GM12878 (cell line): ENCODE data around the gene CACNA1D. TPM values are rescaled to one million over a fixed set of nuclear protein-coding genes. Genes with fewer than 3 reads are reported as not detected.

Experiments used
- ATAC-seq: fragments of 200-7000 bp; cut with Tn5 transposase; 3 replicates; pipeline ENCODE4 v1.9.1; 2020; ENCODE audit warnings: mild to moderate bottlenecking, moderate library complexity
- BruUV-seq: library from RNA; stranded (reverse); fragments of 400-500 nt; replicated peaks from 2 replicates; lab custom pipeline; 2021; lab: Mats Ljungman, UMichigan
- CTCF ChIA-PET: fragments of 300-600 bp; sonication (Branson Sonifier 250); formaldehyde crosslinking; extraction: SDS; loops from one replicate; lab custom pipeline; 2021; ENCODE audit warnings: inconsistent platforms; lab: Yijun Ruan, JAX
- POLR2A ChIA-PET: fragments of 350-600 bp; formaldehyde crosslinking; extraction: SDS; loops from one replicate; lab custom pipeline; 2021; ENCODE audit warnings: inconsistent platforms; lab: Charles Lee
- RAD21 ChIA-PET: fragments of 300-600 bp; sonication (Branson Sonifier 250); formaldehyde crosslinking; loops from one replicate; lab custom pipeline; 2023; ENCODE audit warnings: antibody characterized with exemption; ENCODE audit not compliant: unreplicated experiment; lab: Charles Lee
- SMC1A ChIA-PET: fragments of 300-600 bp; sonication (Branson Sonifier 250); formaldehyde crosslinking; loops from one replicate; lab custom pipeline; 2023; ENCODE audit not compliant: unreplicated experiment, uncharacterized antibody; lab: Charles Lee
- DNase-seq: peaks from one replicate; pipeline ENCODE4 v3.0.0-alpha.2; 2011; ENCODE audit warnings: low read depth, low spot score
- FAIRE-seq: peaks from 3 replicates; lab custom pipeline; 2011; peaks lifted over from hg19 to GRCh38; lab: Jason Lieb, UNC
- H2AFZ ChIP-seq: 2 replicates; pipeline ENCODE4 v1.6.0; 2011; ENCODE audit warnings: low read depth, low read length, control low read depth; ENCODE audit not compliant: control insufficient read depth
- H3K27ac ChIP-seq: 2 replicates; pipeline ENCODE4 v1.5.1; 2011; ENCODE audit warnings: control low read depth; ENCODE audit not compliant: control insufficient read depth, insufficient read depth
- H3K27me3 ChIP-seq, 2 experiments: replicated peaks in 1 of 2; 2 replicates each; pipeline versions ENCODE4 v1.6.0 to v1.6.1; 2011; ENCODE audit warnings: low read length in 1 of 2; ENCODE audit not compliant: control insufficient read depth in 2 of 2, insufficient read depth in 2 of 2
- H3K36me3 ChIP-seq, 2 experiments: 2 replicates each; pipeline ENCODE4 v1.5.1; 2011; ENCODE audit warnings: low read length in 1 of 2; ENCODE audit not compliant: control insufficient read depth in 2 of 2, insufficient read depth in 2 of 2
- H3K4me1 ChIP-seq: 2 replicates; pipeline ENCODE4 v1.6.1; 2011; ENCODE audit warnings: mild to moderate bottlenecking, low read length, moderate library complexity, mixed read lengths; ENCODE audit not compliant: control insufficient read depth, insufficient read depth
- H3K4me2 ChIP-seq: 2 replicates; pipeline ENCODE4 v1.6.0; 2011; ENCODE audit warnings: control low read depth; ENCODE audit not compliant: control insufficient read depth, insufficient read depth
- H3K4me3 ChIP-seq: fragments of 200-600 bp; sonication (generic); 2 replicates; pipeline ENCODE4 v1.5.1; 2016
- H3K79me2 ChIP-seq: 2 replicates; pipeline ENCODE4 v1.6.0; 2011; ENCODE audit warnings: low read length; ENCODE audit not compliant: control insufficient read depth, insufficient read depth
- H3K9ac ChIP-seq: 2 replicates; pipeline ENCODE4 v1.8.0; 2011; ENCODE audit warnings: low read length, control low read depth, mixed read lengths; ENCODE audit not compliant: control insufficient read depth, insufficient read depth
- H3K9me3 ChIP-seq: replicated peaks from 3 replicates; pipeline ENCODE4 v1.5.1; 2011; ENCODE audit warnings: mild to moderate bottlenecking, low read length; ENCODE audit not compliant: control insufficient read depth, insufficient read depth
- H4K20me1 ChIP-seq: 2 replicates; pipeline ENCODE4 v1.6.0; 2011; ENCODE audit not compliant: control insufficient read depth, insufficient read depth
- DPF2 ChIP-seq: fragments of 450-650 bp; IDR thresholded peaks from 2 replicates; pipeline ENCODE4 v1.6.1; 2017; ENCODE audit warnings: mild to moderate bottlenecking
- HCFC1 ChIP-seq: fragments of 150-350 bp; IDR thresholded peaks from 2 replicates; pipeline ENCODE4 v1.6.1; 2014; ENCODE audit warnings: low read length
- HDAC6 ChIP-seq: fragments of 200-600 bp; sonication (generic); IDR thresholded peaks from one replicate; pipeline ENCODE4 v1.8.0; 2017; ENCODE audit warnings: antibody characterized with exemption; ENCODE audit not compliant: unreplicated experiment
- IKZF2 ChIP-seq, 2 experiments: fragments of 450-650 bp; IDR thresholded peaks; 2 replicates each; pipeline ENCODE4 v1.6.1; 2017; ENCODE audit warnings: mild to moderate bottlenecking in 2 of 2, moderate library complexity in 2 of 2
- KAT2A ChIP-seq: conservative IDR thresholded peaks from 2 replicates; pipeline ENCODE4 v1.6.1; 2011; ENCODE audit warnings: low read depth, low read length; ENCODE audit not compliant: control insufficient read depth
- MXI1 ChIP-seq: fragments of 150-350 bp; IDR thresholded peaks from 2 replicates; pipeline ENCODE4 v1.6.1; 2011; ENCODE audit warnings: low read depth, mild to moderate bottlenecking, inconsistent platforms, low read length, improper control_type of control experiment
- NR2C2 ChIP-seq: IDR thresholded peaks from 2 replicates; pipeline ENCODE4 v1.6.1; 2011; ENCODE audit warnings: borderline replicate concordance, low read depth; ENCODE audit not compliant: control insufficient read depth, insufficient read length
- PAX8 ChIP-seq: fragments of 450-650 bp; IDR thresholded peaks from 2 replicates; pipeline ENCODE4 v1.6.1; 2017; ENCODE audit warnings: mild to moderate bottlenecking, moderate library complexity
- TARDBP ChIP-seq: IDR thresholded peaks from 2 replicates; pipeline ENCODE4 v1.6.1; 2016; ENCODE audit warnings: borderline replicate concordance
- ZNF274 ChIP-seq: IDR thresholded peaks from one replicate; pipeline ENCODE4 v1.8.0; 2011; ENCODE audit not compliant: insufficient read length, insufficient read depth
- WGBS: methylation state at CpG from one replicate; pipeline ENCODE4 v1.1.6; 2016; ENCODE audit warnings: low lambda C conversion rate; ENCODE audit not compliant: insufficient replicate concordance, insufficient coverage; ENCODE audit errors: missing lambda C conversion rate; 5-methylcytosine and 5-hydroxymethylcytosine counted together
- in situ Hi-C: fragments of 300-500 bp; cut with MboI; formaldehyde crosslinking; loops from 9 replicates; pipeline ENCODE4 v1.14.3; 2018; ENCODE audit warnings: mixed read lengths
- intact Hi-C: fragments of 100-400 bp; cut with micrococcal nuclease; formaldehyde crosslinking; loops from one replicate; pipeline ENCODE4 v1.14.2; 2022; ENCODE audit not compliant: unreplicated experiment
- polyA plus RNA-seq, 11 experiments: library from polyadenylated mRNA; depleted of rRNA in 4 of 11; unstranded in 6 of 11; stranded (reverse) in 5 of 11; fragments of >200 nt; fragmentation: Nextera tagmentation in 4 of 11; fragmentation: Illumina TruSeq in 1 of 11; extraction: Ambion mirVana in 4 of 11; extraction: Trizol in 1 of 11; gene quantifications; 1 replicate in 1 of 11; 2 replicates in 10 of 11; pipeline versions ENCODE4 v1.2.1 to v1.2.3, GENCODE V29; 2011 to 2016; ENCODE audit warnings: inconsistent platforms in 2 of 11, missing spikeins in 2 of 11, low read depth in 1 of 11
- total RNA-seq, 4 experiments: library from RNA; depleted of rRNA in 3 of 4; stranded (reverse); fragments of >200 nt in 3 of 4; fragmentation: Illumina TruSeq in 1 of 4; extraction: Trizol in 1 of 4; gene quantifications; 2 replicates each; pipeline versions ENCODE4 v1.2.1 to v1.2.3, GENCODE V29; 2013 to 2021
- TF ChIP-seq, protein P1 (sequence below): fragments of 450-650 bp; IDR thresholded peaks from 2 replicates; pipeline ENCODE4 v1.6.1; 2017; ENCODE audit warnings: mild to moderate bottlenecking, moderate library complexity
- TF ChIP-seq, protein P2 (sequence below): IDR thresholded peaks from 2 replicates; pipeline ENCODE4 v1.6.1; 2011; ENCODE audit warnings: low read depth, mild to moderate bottlenecking, low read length, moderate library complexity, borderline replicate concordance; ENCODE audit errors: extremely low read depth
- TF ChIP-seq, protein P3 (sequence below): fragments of 450-650 bp; IDR thresholded peaks from 2 replicates; pipeline ENCODE4 v1.6.1; 2017; ENCODE audit warnings: borderline replicate concordance
- TF ChIP-seq, protein P4 (sequence below): IDR thresholded peaks from 2 replicates; pipeline ENCODE4 v1.6.1; 2011; ENCODE audit warnings: low read depth, low read length, improper control_type of control experiment, borderline replicate concordance

CACNA1D gene
- total and polyA plus RNA-seq, 10 of the 15 experiments (the other 5 are each of a cell fraction or from before 2014, with no cell fraction given): 0.21 to 24.4 (median 1.6) TPM

DNA sequence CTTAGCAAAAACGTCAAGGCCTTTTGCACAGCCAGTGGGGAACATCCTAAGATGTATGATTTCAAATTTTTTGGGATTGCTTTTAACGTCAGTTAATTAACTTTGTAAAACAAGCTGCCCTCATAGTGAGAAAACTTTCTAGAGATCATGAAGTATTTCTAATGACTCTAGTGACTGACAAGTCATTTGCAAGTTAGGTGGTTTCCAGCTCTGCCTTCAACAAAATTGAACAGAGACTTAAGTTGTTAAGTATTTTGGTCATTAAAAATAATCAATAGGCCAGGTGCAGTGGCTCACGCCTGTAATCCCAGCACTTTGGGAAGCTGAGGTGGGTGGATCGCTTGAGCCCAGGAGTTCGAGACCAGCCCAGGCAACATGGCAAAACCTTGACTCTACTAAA, 280.6 kb downstream of the CACNA1D start (continued):
- TF ChIP-seq, protein P1, sequence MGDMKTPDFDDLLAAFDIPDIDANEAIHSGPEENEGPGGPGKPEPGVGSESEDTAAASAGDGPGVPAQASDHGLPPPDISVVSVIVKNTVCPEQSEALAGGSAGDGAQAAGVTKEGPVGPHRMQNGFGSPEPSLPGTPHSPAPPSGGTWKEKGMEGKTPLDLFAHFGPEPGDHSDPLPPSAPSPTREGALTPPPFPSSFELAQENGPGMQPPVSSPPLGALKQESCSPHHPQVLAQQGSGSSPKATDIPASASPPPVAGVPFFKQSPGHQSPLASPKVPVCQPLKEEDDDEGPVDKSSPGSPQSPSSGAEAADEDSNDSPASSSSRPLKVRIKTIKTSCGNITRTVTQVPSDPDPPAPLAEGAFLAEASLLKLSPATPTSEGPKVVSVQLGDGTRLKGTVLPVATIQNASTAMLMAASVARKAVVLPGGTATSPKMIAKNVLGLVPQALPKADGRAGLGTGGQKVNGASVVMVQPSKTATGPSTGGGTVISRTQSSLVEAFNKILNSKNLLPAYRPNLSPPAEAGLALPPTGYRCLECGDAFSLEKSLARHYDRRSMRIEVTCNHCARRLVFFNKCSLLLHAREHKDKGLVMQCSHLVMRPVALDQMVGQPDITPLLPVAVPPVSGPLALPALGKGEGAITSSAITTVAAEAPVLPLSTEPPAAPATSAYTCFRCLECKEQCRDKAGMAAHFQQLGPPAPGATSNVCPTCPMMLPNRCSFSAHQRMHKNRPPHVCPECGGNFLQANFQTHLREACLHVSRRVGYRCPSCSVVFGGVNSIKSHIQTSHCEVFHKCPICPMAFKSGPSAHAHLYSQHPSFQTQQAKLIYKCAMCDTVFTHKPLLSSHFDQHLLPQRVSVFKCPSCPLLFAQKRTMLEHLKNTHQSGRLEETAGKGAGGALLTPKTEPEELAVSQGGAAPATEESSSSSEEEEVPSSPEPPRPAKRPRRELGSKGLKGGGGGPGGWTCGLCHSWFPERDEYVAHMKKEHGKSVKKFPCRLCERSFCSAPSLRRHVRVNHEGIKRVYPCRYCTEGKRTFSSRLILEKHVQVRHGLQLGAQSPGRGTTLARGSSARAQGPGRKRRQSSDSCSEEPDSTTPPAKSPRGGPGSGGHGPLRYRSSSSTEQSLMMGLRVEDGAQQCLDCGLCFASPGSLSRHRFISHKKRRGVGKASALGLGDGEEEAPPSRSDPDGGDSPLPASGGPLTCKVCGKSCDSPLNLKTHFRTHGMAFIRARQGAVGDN: peak; percentile 53

DNA sequence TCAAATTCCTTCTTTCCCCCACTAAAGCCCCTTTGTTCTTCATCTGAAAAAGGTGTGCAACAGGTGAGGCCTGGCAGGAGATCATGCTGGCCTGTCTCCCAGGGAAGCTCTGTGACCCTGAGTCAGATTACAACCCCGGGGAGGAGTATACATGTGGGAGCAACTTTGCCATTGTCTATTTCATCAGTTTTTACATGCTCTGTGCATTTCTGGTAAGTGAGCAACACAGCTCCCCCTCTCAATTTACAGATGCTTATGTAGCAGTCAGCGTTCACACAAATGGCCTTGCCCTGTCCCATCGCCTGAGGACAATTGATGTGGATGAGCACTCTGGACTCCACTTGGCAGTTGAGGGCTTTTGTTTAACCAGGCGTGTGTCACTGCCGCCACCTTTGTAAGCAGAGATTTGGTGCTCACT, 281.4 kb downstream of the CACNA1D start:
- Histone ChIP-seq H2AFZ (no peak overlapping the region), H3K36me3 (no peaks in the 10 kb centered on the region), H3K4me1 (peaks cover 22% of the 10 kb centered on the region), H3K4me2 (no peak overlapping the region), H3K9ac (no peak overlapping the region), H3K27me3 (no peaks in the 10 kb centered on the region), H3K79me2 (no peaks in the 10 kb centered on the region), H4K20me1 (no peaks in the 10 kb centered on the region), H3K27ac (no peak overlapping the region), H3K9me3 (no peaks in the 10 kb centered on the region), H3K4me3 (no peak overlapping the region)
- BruUV-seq: no TSS peak
- CTCF ChIA-PET: interaction anchor here (0.9 to 2.3 kb wide), 3 partner anchors 10 to 63 kb away, joined by 3 to 9 read pairs (median 3); no protein-coding TSS in a partner anchor
- in situ Hi-C loops (no loop called here), intact Hi-C loops (loop anchor here (2.0 kb wide), 1 partner anchor 69 kb away; no protein-coding TSS in a partner anchor)
- SMC1A ChIA-PET: interaction anchor here (0.8 to 4.5 kb wide), 14 partner anchors 11 to 116 kb away, joined by 3 to 40 read pairs (median 6); partner anchors contain the start of gene SELENOK
- no peak for ATAC-seq
- WGBS: 77% methylated on average over 5 of the region's 5 CpGs
- RAD21 ChIA-PET: interaction anchor here (0.9 to 4.9 kb wide), 7 partner anchors 9 to 68 kb away, joined by 3 to 41 read pairs (median 4); partner anchors contain the start of genes CHDH and IL17RB
- FAIRE-seq: no peak
- no peak for DNase-seq
- POLR2A ChIA-PET: interaction anchor here (0.5 to 4.5 kb wide), 6 partner anchors 9 to 72 kb away, joined by 3 to 30 read pairs (median 4); partner anchors contain the start of genes CHDH and IL17RB
- no peak for TF ChIP-seq MXI1
- no peak for TF ChIP-seq HDAC6
- no peak for TF ChIP-seq HCFC1
- no peak for TF ChIP-seq ZNF274
- TF ChIP-seq, protein P2, sequence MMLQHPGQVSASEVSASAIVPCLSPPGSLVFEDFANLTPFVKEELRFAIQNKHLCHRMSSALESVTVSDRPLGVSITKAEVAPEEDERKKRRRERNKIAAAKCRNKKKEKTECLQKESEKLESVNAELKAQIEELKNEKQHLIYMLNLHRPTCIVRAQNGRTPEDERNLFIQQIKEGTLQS: no peak
- TF ChIP-seq TARDBP: no peak
- no peak for TF ChIP-seq KAT2A
- TF ChIP-seq DPF2: no peak
- no peak for TF ChIP-seq PAX8
- TF ChIP-seq IKZF2 (IDR thresholded peaks at IDR 0.05): no peak
- no peak for TF ChIP-seq NR2C2
- TF ChIP-seq, protein P3, sequence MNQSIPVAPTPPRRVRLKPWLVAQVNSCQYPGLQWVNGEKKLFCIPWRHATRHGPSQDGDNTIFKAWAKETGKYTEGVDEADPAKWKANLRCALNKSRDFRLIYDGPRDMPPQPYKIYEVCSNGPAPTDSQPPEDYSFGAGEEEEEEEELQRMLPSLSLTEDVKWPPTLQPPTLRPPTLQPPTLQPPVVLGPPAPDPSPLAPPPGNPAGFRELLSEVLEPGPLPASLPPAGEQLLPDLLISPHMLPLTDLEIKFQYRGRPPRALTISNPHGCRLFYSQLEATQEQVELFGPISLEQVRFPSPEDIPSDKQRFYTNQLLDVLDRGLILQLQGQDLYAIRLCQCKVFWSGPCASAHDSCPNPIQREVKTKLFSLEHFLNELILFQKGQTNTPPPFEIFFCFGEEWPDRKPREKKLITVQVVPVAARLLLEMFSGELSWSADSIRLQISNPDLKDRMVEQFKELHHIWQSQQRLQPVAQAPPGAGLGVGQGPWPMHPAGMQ: no peak
- TF ChIP-seq, protein P4, sequence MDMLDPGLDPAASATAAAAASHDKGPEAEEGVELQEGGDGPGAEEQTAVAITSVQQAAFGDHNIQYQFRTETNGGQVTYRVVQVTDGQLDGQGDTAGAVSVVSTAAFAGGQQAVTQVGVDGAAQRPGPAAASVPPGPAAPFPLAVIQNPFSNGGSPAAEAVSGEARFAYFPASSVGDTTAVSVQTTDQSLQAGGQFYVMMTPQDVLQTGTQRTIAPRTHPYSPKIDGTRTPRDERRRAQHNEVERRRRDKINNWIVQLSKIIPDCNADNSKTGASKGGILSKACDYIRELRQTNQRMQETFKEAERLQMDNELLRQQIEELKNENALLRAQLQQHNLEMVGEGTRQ: no peak
